Thymus (tissue), 11 donors: ENCODE data around the gene RIPK4. TPM values are rescaled to one million over a fixed set of nuclear protein-coding genes. Genes with fewer than 3 reads are reported as not detected.

Source experiments
- DNase-seq, 9 donors: peaks; one replicate each; pipeline ENCODE4 v3.0.0-alpha.2; 2013; ENCODE audit warnings: low spot score in 9 of 9, low read depth in 6 of 9, missing footprints in 1 of 9
- H3K27ac ChIP-seq, 2 donors: one replicate each; pipeline ENCODE4 v1.5.1; 2013; ENCODE audit warnings: control low read depth in 1 of 2, low read depth in 1 of 2, low read length in 1 of 2, mild to moderate bottlenecking in 1 of 2, moderate library complexity in 1 of 2
- H3K27me3 ChIP-seq, 2 donors: one replicate each; pipeline ENCODE4 v1.5.1; 2013; ENCODE audit warnings: low read length in 1 of 2; ENCODE audit not compliant: control insufficient read depth in 2 of 2, insufficient read depth in 1 of 2
- H3K36me3 ChIP-seq, 2 donors: one replicate each; pipeline ENCODE4 v1.5.1; 2013; ENCODE audit warnings: low read length in 1 of 2, mild to moderate bottlenecking in 1 of 2, moderate library complexity in 1 of 2; ENCODE audit not compliant: control insufficient read depth in 2 of 2, insufficient read depth in 2 of 2
- H3K4me1 ChIP-seq, 2 donors: one replicate each; pipeline ENCODE4 v1.5.1; 2013; ENCODE audit warnings: low read length in 2 of 2; ENCODE audit not compliant: control insufficient read depth in 2 of 2, insufficient read depth in 2 of 2
- H3K4me3 ChIP-seq, 2 donors: one replicate each; pipeline ENCODE4 v1.5.1; 2013; ENCODE audit warnings: low read length in 2 of 2, control low read depth in 1 of 2, mild to moderate bottlenecking in 1 of 2
- H3K9me3 ChIP-seq, 2 donors: one replicate each; pipeline ENCODE4 v1.5.1; 2013; ENCODE audit warnings: low read length in 1 of 2, mild to moderate bottlenecking in 1 of 2; ENCODE audit not compliant: control insufficient read depth in 2 of 2, insufficient read depth in 1 of 2
- WGBS: extraction: QIAGEN DNeasy Blood & Tissue Kit; methylation state at CpG from one replicate; pipeline ENCODE4 v1.1.7; 2013; 5-methylcytosine and 5-hydroxymethylcytosine counted together
- polyA plus RNA-seq: library from polyadenylated mRNA; stranded (reverse); fragments of 200-250 nt; gene quantifications from one replicate; pipeline ENCODE4 v1.2.3, GENCODE V29; 2013
- total RNA-seq: library from RNA; stranded (reverse); fragments of 120-200 nt; gene quantifications from one replicate; pipeline ENCODE4 v1.2.4, GENCODE V29; 2013
- donor health status: healthy.

RIPK4 gene
- total and polyA plus RNA-seq, 2 donors, result 9.3 to 12.6 TPM

GRCh38 chr21:41768437-41769042 lies 1.7 kb upstream of the RIPK4 start:
- Histone ChIP-seq H3K27me3 (peaks cover 15 to 70% of the 10 kb centered on the region in 2 donors), H3K27ac (peak overlapping the region in 1 of 2 donors; percentile 65)

GRCh38 chr21:41767606-41768436 lies 969 bp upstream of the RIPK4 start:
- Histone ChIP-seq H3K4me1 (peaks cover 57 to 89% of the 10 kb centered on the region in 2 donors), H3K27ac (peak overlapping the region in 1 of 2 donors; percentile 65), H3K27me3 (peaks cover 22 to 77% of the 10 kb centered on the region in 2 donors), H3K4me3 (peak overlapping the region; percentile 70 to 76), H3K36me3 (no peaks in the 10 kb centered on the region), H3K9me3 (peaks cover 3% of the 10 kb centered on the region in 2 donors)
- DNase-seq, result peak in 1 of 9 donors; percentile 59
- 2% methylated on average over 26 of the region's 26 CpGs for WGBS

More at GRCh38 chr21:41768437-41769042, 1.7 kb upstream of the RIPK4 start:
- WGBS, result 1% methylated on average over 17 of the region's 17 CpGs
- Histone ChIP-seq H3K36me3 (no peaks in the 10 kb centered on the region), H3K9me3 (peaks cover 3 to 4% of the 10 kb centered on the region in 2 donors), H3K4me1 (peaks cover 50 to 89% of the 10 kb centered on the region in 2 donors), H3K4me3 (peak overlapping the region; percentile 70 to 76)
- DNase-seq, result peak in 1 of 9 donors; percentile 77

GRCh38 chr21:41765973-41766882 lies 624 bp downstream of the RIPK4 start:
- H3K36me3 ChIP-seq, result no peaks in the 10 kb centered on the region
- DNase-seq, result peak in 1 of 9 donors; percentile 47
- H3K4me1 ChIP-seq, result peaks cover 58 to 89% of the 10 kb centered on the region in 2 donors
- peak overlapping the region; percentile 66 to 92 for H3K27ac ChIP-seq
- peak overlapping the region; percentile 70 to 76 for H3K4me3 ChIP-seq
- peaks cover 0 to 3% of the 10 kb centered on the region in 2 donors for H3K9me3 ChIP-seq
- WGBS, result 12% methylated on average over 88 of the region's 88 CpGs
- peaks cover 29 to 90% of the 10 kb centered on the region in 2 donors for H3K27me3 ChIP-seq

GRCh38 chr21:41765420-41765821 lies 1.4 kb downstream of the RIPK4 start:
- Histone ChIP-seq H3K4me1 (peaks cover 59 to 89% of the 10 kb centered on the region in 2 donors), H3K36me3 (no peaks in the 10 kb centered on the region), H3K27me3 (peaks cover 37 to 98% of the 10 kb centered on the region in 2 donors), H3K9me3 (peaks cover 0 to 2% of the 10 kb centered on the region in 2 donors), H3K4me3 (peak overlapping the region; percentile 70 to 76), H3K27ac (peak overlapping the region in 1 of 2 donors; percentile 92)
- peak in 1 of 9 donors; percentile 57 for DNase-seq
- 78% methylated on average over 11 of the region's 11 CpGs for WGBS

GRCh38 chr21:41764558-41765419 lies 2.1 kb downstream of the RIPK4 start:
- DNase-seq, result peak in 1 of 9 donors; percentile 46
- peak overlapping the region; percentile 2 to 76 for H3K4me3 ChIP-seq
- peak overlapping the region in 1 of 2 donors; percentile 92 for H3K27ac ChIP-seq
- H3K4me1 ChIP-seq, result peaks cover 55 to 89% of the 10 kb centered on the region in 2 donors
- 78% methylated on average over 7 of the region's 7 CpGs for whole genome bisulfite sequencing
- H3K27me3 ChIP-seq, result peaks cover 38 to 99% of the 10 kb centered on the region in 2 donors
- H3K9me3 ChIP-seq, result peaks cover 0 to 2% of the 10 kb centered on the region in 2 donors
- H3K36me3 ChIP-seq, result peaks cover 0 to 5% of the 10 kb centered on the region in 2 donors

- Histone ChIP-seq H3K4me1 (peaks cover 53 to 88% of the 10 kb centered on the region in 2 donors), H3K4me3 (peak overlapping the region; percentile 4 to 76)
- WGBS, result 58% methylated on average over 8 of the region's 8 CpGs
Measured at GRCh38 chr21:41763996-41764395, 2.9 kb downstream of the RIPK4 start.

GRCh38 chr21:41763398-41763931 lies 3.4 kb downstream of the RIPK4 start:
- H3K4me1 ChIP-seq, result peaks cover 49 to 87% of the 10 kb centered on the region in 2 donors

More at GRCh38 chr21:41763996-41764395, 2.9 kb downstream of the RIPK4 start:
- DNase-seq, result peak in 1 of 9 donors; percentile 42
- Histone ChIP-seq H3K27ac (peak overlapping the region; percentile 37 to 92), H3K27me3 (peaks cover 38 to 97% of the 10 kb centered on the region in 2 donors), H3K36me3 (peaks cover 0 to 12% of the 10 kb centered on the region in 2 donors), H3K9me3 (peaks cover 0 to 2% of the 10 kb centered on the region in 2 donors)

More at GRCh38 chr21:41763398-41763931, 3.4 kb downstream of the RIPK4 start:
- DNase-seq, result peak in 1 of 9 donors; percentile 44
- WGBS, result 39% methylated on average over 21 of the region's 21 CpGs
- Histone ChIP-seq H3K9me3 (peaks cover 0 to 2% of the 10 kb centered on the region in 2 donors), H3K4me3 (peak overlapping the region; percentile 14 to 76), H3K27ac (peak overlapping the region; percentile 42 to 92), H3K27me3 (peaks cover 38 to 92% of the 10 kb centered on the region in 2 donors), H3K36me3 (peaks cover 3 to 13% of the 10 kb centered on the region in 2 donors)
